ENCODE data around the gene COL20A1.
"Not testable (repeated sequence)": the region's sequence is repeated elsewhere in the genome, so short reads cannot be mapped to it uniquely, and the experiment has no call there.

Gene COL20A1

DNA sequence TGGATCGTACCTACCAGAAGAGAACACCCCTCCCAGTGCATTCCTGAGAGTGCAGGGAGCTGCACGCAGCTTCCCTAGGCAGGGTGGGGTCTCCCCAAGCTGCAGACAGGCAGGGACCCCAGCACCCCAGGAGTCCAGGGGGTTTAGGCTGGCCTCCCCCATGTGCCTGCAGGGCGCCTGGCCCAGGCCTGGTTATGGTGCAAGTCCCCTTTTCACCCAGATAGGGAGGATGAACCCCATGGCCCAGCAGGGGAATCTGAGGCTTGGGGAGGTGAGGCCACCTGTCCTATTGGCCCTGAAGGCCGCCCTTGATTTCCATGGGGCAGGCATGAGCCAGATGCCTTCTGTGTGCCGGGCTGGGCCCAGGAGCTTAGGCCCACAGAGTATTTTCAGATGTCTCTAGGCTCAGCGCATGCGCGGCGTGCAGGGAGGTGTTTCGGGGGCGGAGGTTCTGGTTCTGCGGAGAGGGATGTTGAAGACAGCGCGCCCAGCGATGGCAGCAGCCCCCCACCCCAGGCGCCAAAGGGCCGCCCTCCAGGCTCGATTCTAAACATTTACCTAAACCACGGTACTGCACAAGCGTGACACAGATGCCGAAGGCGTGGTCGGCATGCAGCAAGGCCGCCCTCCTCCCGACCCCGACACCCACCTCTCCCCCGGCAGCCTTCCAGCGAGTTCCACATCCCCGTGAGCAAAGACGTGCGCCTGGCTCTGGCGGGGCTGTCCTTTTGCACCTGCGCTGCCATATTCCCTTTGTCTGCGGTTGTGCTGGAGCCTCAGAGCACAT, 29.4 kb downstream of the COL20A1 start:
- no peak for DNase-seq

DNA sequence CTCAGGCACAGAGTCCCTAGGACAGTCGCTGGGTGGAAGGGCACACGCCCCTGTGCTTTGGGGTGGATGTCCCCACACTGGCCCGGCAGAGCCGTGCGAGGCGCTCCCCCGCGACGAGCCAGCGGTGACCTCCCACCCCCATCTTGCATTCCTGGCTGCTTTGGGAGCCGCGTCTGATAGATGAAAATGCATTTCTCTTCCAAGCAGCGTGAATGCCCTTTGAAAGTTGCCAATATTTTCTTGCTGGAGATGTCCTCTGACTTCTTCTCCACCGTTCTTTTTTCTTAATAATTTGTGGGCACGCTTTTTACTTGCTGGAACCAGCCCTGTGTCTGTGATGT, 29.9 kb downstream of the COL20A1 start:
- DNase-seq = no peak

DNA sequence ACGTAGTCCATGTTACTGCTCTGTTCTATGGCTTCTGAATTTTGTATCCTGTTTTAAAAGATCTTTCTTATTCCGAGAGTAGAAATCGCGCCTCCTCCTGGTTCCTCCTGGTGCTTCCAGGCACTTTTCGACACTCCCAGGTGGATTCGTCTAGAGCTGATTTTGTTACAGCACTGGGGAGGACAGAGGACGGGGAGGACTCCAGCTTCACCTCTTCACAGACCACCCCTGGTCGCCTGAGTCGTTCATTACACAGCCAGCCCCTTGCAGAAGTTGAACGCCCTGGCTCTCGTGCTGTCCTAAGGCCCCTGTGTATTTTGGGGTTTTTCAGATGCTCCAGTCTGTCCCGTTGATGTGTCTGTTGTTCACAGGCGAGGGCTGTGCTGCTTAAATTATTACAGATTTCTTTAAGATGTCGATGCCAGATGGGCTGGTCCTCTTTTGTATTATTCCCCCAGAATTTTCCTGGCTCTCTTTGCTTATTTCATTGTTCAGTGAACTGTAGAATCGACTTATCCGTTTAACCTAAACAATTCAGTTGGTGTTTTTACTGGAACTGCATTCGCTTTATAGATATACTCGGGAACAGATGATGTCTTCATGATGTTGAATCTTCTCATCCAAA, 30.5 kb downstream of the COL20A1 start:
- no peak for DNase-seq

DNA sequence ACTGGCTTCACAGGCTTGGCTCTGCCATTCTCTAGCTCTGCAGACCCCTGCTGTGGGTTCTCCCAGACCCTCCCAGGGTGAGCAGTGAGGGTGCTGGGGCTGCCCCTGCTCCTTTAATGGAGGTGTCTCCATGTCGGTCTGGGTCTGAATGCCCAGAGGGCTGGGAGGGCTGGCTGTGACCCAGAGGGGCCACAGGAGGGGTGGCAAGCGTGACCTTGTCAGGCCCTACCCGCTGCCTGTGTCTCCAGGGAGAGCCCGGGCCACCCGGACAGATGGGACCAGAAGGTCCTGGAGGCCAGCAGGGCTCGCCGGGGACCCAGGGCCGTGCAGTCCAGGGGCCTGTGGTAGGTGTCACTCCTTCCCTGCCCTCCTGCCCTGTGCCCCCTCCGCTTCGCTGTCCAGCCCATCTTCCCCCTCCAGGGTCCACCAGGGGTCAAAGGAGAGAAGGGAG, 32.1 kb downstream of the COL20A1 start:
- no peak for DNase-seq

DNA sequence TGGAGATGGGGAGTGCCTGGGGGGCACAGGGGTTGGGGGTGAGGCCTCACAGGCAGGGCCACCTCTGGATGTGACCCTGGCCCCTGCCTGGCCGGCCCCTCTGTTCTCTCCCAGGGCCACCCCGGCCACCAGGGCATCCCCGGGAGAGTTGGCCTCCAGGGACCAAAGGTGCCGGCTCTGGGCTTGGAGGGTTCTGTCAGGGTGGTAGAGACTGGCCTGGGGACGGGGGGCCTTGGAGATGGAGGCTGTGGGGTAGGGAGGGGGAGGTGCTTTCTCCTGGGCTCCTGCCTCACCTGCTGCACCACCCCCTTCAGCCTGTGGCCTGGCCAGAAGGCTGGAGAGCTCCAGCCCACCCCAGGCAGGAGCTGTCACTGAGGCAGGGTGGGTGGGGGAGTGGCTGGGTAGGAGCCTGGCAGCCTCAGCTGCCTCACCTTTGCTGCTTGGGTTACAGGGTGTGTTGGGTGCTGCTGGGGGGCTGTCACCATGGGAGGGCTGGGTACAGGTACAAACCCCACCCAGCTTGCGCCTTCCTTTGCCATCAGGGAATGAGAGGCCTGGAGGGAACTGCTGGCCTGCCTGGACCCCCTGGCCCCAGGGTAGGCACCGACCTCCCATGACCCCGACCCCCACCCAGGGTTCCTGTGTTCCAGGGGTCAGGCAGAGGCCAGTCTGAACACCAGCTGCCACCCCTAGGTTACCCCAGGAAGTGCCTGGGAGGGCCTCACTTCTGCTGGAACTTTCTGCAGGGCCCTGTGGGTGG, 32.7 kb downstream of the COL20A1 start:
- DNase-seq = no peak

DNA sequence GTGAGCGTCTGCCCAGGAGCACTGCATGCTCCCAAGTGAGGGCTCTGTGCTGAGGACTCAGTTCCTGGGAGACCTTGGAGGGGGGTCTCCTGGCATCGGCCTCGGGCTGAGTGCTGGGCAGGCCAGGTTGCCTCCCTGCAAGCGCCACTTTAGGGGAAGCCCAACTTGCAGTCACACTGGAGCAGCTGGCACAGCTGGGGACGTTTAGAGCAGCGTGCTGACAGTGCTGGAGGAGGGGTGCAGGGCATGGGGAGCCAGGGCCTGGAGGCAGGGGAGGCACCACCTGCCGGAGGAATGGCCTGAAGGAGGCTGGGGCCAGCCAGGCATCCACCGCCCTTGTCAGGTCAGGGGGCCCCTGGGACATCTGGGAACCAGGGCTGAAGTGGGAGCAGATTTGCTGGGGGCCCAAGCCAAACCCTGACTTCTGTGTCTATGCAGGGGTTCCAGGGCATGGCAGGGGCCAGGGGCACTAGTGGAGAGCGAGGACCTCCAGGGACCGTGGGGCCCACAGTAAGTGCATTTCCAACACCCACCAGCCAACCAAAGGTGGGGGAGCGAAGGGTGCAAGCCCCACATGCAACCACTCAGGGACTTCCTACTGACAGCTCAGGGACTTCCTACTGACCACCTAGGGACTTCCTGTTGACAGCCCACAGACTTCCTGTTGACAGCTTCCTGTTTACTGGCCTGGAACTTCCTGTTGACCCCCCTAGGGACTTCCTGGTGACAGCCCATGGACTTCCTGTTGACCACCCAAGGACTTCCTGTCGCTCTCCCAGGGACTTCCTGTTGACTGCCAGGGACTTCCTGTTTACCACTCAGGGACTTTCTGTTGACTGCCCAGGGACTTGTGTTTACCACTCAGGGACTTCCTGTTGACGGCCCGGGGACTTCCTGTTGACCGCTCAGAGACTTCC, 33.6 kb downstream of the COL20A1 start:
- no peak for DNase-seq

DNA sequence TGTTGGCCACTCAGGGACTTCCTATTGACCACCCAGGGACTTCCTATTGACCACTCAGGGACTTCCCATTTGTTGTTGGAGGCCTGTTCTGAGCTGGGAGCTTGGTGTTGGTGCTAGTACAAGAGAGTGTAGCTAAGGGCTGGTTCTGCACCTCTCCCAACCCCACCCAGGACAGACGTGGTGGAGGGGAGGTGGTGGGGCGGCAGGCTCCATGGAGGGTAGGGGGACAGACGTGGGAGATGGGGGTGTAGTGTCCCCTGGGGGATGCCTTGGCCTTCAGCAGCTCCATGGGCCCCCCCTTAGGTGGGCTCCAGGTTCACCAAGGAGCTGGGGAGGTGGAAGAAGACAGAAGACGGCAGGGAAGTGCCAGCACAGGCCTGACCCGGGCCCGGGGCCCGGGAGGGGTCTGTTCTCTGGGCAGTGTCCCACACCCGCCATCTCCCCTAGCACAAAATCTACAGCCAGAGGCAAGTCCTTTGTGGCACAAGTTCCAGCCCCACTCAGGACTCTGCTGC, 34.3 kb downstream of the COL20A1 start:
- no peak for DNase-seq

DNA sequence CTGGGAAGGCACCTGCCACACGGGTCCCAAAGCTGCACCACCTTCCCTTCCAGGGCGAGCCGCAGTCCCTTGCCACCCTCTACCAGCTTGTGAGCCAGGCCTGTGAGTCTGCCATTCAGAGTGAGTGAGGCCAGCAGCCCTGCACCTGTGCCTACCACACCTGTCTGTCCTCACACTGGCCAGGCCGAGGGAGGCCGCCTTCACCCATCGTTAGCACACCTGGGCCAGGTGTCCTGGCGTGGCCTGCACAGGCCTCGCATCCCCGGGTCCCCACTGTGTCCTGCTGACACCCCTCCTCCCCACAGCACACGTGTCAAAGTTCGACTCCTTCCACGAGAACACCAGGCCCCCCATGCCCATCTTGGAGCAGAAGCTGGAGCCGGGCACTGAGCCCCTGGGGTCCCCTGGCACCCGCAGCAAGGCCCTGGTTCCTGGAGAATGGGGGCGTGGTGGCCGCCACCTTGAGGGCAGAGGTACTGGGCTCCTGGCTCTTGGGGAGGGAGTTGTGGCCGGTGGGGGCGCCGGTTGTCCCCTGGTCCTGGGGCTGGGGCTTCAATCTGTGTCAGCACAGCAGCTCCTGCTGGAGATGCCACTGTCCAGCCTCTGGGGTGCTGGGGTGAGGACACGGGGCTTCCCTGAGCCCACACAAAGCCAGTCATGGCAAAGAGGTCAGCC, 35.2 kb downstream of the COL20A1 start:
- DNase-seq = no peak

DNA sequence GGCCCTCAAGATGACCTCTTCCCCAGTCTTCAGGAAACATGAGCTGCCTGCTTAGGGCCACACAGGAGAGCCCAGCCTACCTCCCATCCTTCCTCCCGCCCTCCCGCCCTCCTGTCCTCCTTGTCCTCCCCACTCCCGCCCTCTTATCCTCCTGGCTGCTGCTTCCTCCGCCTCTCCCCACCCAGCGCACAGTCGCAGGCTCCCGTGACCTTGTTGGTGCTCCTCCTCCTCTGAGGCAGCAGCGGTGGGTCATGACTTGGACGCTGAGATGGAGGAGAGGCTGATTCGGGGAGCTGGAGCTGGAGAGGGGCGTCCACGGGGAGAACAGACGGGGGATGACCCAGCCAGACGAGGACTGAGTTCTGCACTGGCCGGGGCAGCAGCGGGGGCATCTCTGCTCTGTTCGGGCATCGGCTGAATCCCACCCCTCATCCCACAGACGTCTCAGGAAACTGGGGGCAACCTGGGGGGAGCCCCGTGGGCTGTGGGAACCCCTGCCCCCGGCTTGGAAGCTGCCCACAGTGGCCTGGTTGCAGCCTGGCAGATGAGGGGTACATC, 35.8 kb downstream of the COL20A1 start:
- DNase-seq = no peak

DNA sequence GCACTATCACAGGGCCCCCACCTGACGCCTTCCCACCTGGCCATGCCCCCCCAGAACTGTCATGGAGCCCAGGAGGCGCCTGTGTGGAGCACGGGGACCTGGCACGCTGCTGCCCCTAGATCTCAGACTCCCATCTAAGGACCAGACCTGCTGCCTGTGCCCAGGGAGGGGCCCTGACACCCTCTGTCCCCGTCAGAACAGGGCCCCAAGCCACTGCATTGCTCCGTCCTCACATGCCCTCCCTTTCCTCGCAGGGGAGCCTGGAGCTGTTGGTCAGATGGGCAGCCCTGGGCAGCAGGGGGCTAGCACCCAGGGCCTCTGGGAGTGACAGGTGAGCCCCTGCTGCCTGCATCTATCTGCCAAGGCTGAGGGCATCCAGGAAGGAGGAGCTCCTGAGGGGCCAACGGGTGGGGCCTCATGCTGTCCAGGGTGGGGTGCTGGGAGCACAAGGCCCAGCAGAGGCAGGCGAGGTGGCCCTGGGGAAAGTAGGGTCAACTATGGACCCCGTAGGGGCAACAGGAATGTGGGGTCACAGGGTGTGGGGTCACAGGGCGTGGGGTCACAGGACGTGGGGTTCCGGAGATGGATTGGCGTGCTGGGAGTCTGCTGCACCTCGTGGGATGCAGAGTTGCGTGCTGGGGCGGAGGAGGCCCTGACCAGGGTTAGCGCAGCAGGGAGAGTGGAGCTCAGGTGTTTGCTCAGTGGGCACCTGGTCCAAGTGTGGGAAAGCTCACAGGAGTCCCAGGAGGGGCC, 36.5 kb downstream of the COL20A1 start:
- DNase-seq = no peak

DNA sequence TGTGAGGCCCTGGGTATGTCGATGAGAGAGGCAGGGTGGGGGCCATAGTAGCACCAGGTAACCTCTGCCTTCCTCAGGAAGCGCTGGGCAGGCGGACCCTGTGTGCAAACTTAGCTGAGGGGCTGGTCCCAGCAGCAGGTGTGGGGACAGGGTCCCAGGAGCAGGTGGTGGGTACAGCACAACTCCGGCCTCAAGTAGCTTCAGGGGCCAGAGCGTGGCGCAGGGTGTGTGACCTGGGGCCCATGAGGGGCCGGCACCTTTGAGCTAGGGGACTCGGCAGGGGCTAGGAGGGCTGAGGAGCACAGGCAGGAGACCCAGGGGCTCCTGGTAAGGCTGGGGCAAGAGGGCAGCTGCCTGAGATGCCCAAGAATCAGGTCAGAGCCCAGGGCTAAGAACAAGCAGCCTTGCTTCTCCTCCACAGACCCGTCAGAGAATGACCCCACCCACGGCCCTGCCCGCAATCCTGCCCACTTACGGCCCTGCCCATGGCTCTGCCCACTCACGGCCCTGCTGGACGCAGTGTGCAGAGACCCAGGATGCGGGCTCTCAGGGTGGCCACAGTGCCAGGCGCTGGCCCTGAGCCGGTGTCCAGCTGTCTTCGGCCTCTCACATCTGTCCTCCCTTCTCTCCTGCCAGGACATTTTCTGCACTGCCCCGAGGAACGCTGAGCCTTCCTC, 37.2 kb downstream of the COL20A1 start:
- no peak for DNase-seq

DNA sequence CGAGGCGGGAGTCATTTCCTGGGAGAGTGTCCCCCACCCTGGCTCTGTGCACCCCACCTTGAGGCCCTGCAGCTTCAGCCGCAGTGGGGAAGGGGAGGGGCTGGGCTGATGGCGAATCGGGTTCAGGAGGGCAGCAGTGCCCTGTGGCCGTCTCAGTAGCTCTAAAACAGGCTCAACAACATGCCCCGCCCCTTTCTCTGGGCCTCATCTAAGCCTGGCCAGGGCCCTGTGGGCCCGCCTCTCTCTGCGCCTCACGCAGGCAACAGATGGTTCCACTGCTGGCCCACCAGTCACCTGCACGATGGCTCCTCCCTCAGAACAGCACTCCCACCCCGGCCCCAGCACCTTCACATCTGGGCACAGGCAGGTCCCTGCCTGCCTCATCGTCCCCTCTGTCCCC, 38.0 kb downstream of the COL20A1 start:
- DNase-seq = no peak

DNA sequence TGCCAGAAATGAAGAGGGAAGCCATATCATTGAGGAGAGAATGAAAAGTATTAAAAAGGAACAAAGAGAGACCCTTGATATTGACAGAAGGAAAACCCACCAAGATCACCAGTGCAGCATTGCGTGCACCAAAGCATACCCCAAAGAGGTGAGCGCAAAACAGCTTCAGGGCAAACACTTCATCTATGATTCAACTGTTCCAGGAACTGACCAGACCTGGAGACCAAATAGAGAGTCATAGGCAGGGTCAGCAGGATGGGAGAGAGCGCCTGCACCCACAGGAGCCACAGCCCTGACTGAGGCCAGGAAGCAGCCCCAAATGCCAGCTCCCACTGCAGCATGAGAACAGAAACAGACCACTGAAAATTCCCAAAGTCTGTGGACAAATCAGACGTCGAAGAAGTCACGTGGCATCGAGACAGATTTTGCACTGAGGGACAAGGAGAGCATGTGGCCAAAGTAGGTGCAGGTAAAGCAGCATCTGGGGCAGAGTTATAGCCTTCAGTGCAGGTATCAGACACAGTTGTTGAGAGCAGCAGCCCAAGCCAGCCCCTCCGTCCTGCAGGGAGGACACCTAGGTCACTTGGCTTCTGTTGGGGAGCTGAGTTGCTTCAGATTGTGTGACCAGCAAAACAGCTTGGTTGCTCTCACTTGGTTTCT, 38.9 kb downstream of the COL20A1 start:
- no peak for DNase-seq

DNA sequence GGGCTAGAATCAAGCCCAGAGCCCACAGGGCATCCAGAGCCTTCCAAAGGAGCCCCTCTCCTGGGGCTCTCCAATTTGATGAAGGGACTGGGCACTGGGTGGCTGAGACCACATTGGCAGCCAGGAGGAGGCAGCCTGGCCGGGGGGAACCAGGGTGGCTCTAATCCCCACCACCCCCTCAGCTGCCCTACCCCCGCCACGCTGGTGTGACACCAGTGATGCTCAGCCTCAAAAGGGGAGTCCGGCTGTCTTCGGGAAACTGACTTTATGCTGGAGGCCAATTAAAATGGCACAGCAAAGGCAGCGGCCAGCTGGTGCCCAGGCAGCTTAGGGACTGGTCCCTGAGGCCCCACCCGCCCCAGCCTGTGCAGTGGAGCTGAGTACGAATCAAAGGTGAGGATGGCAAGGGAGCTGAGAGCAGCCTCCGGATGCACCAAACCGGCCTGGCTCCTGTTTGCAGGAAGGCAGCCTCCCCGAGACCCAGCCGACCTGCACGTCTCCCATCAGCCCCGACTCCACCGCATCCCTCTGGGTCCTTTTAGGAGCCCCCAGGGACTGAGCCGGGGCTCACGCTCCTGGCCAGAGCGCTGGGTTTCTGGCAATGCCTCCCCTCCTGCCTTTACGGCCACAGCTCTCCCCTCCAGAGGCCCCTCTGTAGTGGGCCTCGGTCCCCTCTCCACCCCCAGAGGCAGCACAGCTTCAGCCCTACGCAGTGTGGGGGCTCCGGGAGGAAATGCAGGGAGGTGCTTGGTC, 39.7 kb downstream of the COL20A1 start:
- DNase-seq = no peak

DNA sequence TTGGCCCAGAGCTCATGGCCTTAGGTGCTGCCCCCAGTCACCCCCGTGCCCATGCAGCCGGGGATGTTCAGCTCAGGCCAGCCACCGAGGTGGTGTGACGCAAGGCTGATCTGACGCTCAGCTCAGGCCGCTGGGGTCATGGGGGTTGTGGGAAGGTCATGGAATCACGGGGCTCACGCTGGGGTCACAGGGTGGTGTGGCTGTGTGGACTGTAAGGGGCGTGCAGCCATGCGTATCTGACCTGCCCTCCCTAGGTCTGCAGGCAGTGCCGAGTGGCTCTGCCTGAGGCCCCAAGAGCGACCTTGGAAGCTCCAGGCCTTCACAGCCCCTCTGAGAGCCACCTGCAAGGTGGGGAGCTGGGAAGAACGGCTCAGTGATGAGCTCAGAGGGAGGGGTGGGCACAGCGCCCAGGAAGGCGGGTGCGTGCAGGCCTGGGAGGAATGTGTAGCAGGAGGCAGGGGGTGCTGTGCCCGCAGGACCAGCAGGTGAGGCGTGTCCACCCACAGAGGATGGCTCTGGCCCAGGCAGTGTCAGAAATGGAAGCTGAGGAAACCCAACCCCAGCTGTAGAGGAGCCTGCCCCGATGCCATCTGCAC, 40.4 kb downstream of the COL20A1 start:
- DNase-seq = no peak

DNA sequence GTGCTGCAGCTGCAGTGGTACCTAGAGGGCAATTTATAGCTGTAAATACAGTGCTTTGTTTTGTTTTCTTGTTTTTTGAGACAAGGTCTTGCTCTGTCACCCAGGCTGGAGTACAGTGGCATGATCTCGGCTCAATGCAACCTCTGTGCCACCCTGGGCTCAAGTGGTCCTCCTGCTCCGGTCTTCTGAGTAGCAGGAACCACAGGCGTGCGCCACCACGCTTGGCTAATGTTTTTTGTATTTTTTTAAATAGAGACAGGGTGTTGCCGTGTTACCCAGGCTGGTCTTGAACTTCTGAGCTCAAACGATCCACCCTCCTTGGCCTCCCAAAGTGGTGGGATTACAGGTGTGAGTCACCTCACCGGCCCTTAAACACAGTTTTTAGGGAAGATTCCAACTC, 41.4 kb downstream of the COL20A1 start:
- DNase-seq = no peak

DNA sequence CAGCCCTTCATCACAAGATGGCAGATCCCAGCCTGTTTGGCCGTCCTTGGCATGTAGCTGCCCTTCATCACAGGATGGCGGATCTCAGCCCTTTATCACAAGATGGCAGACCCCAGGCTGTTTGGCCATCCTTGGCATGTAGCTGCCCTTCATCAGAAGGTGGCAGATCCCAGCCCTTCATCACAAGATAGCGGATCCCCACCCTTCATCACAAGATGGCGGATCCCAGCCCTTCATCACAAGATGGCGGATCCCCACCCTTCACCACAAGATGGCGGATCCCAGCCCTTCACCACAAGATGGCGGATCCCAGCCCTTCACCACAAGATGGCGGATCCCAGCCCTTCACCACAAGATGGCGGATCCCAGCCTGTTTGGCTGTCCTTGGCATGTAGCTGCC, 42.1 kb downstream of the COL20A1 start:
- not testable (repeated sequence) for DNase-seq

DNA sequence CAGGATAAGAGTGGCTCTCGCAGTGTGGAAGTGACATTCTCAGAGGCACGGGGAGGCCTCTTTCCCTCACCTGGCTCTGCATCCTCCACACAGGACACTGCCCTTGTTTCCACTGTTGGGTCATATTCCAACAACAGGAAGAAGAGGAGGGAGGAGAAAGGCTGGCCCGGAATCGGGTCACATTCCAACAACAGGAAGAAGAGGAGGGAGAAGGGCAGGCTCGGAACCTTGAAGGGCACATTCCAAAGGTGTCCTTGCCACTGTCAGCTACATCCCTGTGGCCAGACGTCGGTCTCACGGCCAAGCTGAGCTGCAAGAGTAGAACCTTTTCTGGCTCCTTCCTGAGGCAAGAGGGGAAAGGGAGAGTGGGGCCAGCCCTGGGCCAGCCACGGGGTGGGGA, 42.7 kb downstream of the COL20A1 start:
- DNase-seq = no peak

Measured in stimulated activated CD4-positive, alpha-beta T cell treated with anti-CD3 and anti-CD28 coated beads, Interleukin-12 subunit alpha, Interleukin-12 subunit beta, amount 100 ng/mL, for 4 hours (primary cell).